ENCODE data around the gene P3H1. TPM values are rescaled to one million over a fixed set of nuclear protein-coding genes. Genes with fewer than 3 reads are reported as not detected.
A peak's percentile ranks its signal among the peaks of the same experiment; 100 is the strongest.

Gene P3H1
- total RNA-seq, 2 donors from 2014 or later = 21.0 to 52.1 TPM

DNA sequence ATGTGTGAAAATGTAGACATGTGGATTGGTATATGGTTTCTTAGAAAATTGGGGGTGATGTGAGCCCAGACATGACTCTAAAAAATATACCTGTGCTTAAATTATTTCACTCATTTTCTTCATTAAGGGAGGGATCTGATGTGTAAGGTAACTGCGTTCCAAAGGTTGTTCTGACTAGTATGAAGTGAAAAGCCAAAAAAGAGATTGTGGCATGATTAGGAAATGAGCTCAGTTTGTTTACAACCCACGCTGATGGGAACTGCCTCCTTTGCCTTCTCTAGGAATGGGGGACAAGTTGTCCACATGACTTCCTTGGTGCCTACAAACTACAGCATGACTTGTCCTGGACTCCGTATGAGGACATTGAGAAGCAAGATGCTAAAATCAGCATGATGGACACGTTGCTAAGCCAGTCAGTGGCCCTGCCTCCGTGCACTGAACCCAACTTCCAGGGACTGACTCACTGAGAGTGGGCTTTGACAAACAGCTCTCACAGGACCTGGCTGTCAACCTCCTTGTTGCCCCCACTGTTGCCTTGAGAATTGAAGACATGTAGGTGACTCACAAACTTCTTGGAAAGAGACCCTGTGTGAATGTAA, 8.2 kb upstream of the P3H1 start:
- Histone ChIP-seq H3K4me1 (replicated peaks) (no peaks in the 10 kb centered on the region), H3K36me3 (peaks cover 7% of the 10 kb centered on the region in 2 donors), H3K27ac (no peak overlapping the region), H3K9me3 (no peaks in the 10 kb centered on the region), H3K27me3 (replicated peaks; ENCODE audit: insufficient read depth) (no peaks in the 10 kb centered on the region), H3K4me3 (no peak overlapping the region)
- TF ChIP-seq, protein P1, sequence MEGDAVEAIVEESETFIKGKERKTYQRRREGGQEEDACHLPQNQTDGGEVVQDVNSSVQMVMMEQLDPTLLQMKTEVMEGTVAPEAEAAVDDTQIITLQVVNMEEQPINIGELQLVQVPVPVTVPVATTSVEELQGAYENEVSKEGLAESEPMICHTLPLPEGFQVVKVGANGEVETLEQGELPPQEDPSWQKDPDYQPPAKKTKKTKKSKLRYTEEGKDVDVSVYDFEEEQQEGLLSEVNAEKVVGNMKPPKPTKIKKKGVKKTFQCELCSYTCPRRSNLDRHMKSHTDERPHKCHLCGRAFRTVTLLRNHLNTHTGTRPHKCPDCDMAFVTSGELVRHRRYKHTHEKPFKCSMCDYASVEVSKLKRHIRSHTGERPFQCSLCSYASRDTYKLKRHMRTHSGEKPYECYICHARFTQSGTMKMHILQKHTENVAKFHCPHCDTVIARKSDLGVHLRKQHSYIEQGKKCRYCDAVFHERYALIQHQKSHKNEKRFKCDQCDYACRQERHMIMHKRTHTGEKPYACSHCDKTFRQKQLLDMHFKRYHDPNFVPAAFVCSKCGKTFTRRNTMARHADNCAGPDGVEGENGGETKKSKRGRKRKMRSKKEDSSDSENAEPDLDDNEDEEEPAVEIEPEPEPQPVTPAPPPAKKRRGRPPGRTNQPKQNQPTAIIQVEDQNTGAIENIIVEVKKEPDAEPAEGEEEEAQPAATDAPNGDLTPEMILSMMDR (IDR thresholded peaks at IDR 0.05) = no peak
- no peak for TF ChIP-seq POLR2A (IDR thresholded peaks at IDR 0.05)
- TF ChIP-seq POLR2AphosphoS5 (IDR thresholded peaks at IDR 0.05) = no peak
- intact Hi-C loops (cut with DNase I) = loop anchor here (5.0 kb wide), 1 partner anchor 297 kb away; no protein-coding TSS in a partner anchor
- DNase-seq (ENCODE audit: low spot score) = no peak
- WGBS = 83% methylated on average over 5 of the region's 5 CpGs

DNA sequence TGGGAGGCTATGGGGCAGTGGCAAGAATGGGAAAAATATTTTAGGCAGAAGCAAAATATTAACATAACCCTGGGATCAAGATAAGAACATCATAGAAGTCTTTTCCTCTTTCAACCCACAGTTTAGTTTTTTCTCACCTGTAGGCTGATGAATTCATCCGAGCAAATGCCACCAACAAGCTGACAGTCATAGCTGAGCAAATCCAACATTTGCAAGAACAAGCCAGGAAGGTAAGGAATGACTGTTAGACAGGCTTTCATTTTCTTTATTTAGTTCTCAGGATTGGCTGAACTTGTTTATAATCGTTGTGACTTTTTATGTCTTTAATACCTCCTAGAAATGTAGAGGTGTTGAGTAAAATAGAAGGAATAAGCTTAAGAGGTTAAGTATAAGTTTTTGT, 6.6 kb upstream of the P3H1 start:
- Histone ChIP-seq H3K9me3 (no peaks in the 10 kb centered on the region), H3K4me1 (replicated peaks) (no peaks in the 10 kb centered on the region), H3K36me3 (peaks cover 7% of the 10 kb centered on the region in 2 donors), H3K27ac (no peak overlapping the region), H3K4me3 (no peak overlapping the region), H3K27me3 (replicated peaks; ENCODE audit: insufficient read depth) (no peaks in the 10 kb centered on the region)
- intact Hi-C loops (cut with DNase I) = no loop called here
- WGBS = 89% methylated on average over 2 of the region's 2 CpGs
- no peak for DNase-seq (ENCODE audit: low spot score)
- TF ChIP-seq POLR2A (IDR thresholded peaks at IDR 0.05) = no peak
- no peak for TF ChIP-seq POLR2AphosphoS5 (IDR thresholded peaks at IDR 0.05)
- TF ChIP-seq, protein P1 (IDR thresholded peaks at IDR 0.05) = no peak

DNA sequence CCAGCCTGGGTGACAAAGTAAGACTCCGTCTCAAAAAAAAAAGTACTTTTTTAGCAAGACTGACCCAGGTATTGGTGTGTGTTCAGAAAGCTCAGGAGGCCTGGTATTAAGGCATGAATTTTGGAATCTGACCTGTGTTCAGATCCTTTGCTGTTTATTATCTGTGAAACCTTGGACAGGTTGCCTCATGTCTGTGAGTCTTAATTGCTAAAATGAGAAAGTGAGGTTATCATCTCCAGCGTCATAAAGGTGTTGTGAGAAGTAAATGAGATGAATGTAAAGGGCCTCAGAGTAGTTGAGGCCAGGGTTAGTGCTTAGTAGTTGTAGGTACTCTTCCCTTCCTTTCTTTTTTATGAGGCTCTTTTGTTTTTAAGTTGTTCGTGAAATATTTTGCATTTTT, 3.0 kb upstream of the P3H1 start:
- DNase-seq (ENCODE audit: low spot score) = no peak
- intact Hi-C loops (cut with DNase I) = loop anchor here (10.0 kb wide), 2 partner anchors 155 to 305 kb away; partner anchors contain the start of gene CCDC30
- H3K9me3 ChIP-seq = no peaks in the 10 kb centered on the region
- WGBS = 88% methylated on average over 3 of the region's 3 CpGs
- H3K4me1 ChIP-seq (replicated peaks) = peaks cover 9% of the 10 kb centered on the region
- no peak overlapping the region for H3K27ac ChIP-seq
- peaks cover 0 to under 1% of the 10 kb centered on the region in 2 donors for H3K36me3 ChIP-seq
- H3K4me3 ChIP-seq = no peak overlapping the region
- H3K27me3 ChIP-seq (replicated peaks; ENCODE audit: insufficient read depth) = no peaks in the 10 kb centered on the region
- no peak for TF ChIP-seq POLR2A (IDR thresholded peaks at IDR 0.05)

DNA sequence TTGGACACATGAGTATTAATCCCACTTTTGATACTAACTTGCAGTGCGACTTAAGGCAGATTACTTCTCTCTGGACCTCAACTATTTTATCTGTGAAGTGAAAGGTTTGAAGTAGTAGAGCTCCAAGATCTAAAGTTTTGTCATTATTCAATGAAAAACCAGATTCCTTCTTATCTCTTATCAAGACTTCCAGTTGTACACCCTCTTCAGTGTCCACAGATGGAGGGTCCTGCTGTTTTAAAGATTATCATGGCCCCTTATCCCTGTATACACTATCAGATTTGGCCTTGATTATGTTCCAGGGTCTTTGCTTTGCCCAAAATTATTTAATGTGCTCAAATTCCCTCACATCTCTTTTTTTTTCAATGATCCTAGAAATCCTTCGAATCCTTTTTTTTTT, 1.3 kb upstream of the P3H1 start:
- intact Hi-C loops (cut with DNase I) = loop anchor here (10.0 kb wide), 2 partner anchors 157 to 303 kb away; partner anchors contain the start of gene CCDC30
- 82% methylated on average over 2 of the region's 2 CpGs for whole genome bisulfite sequencing
- Histone ChIP-seq H3K36me3 (no peaks in the 10 kb centered on the region), H3K4me1 (replicated peaks) (peaks cover 9% of the 10 kb centered on the region), H3K9me3 (no peaks in the 10 kb centered on the region), H3K27ac (no peak overlapping the region), H3K4me3 (peak overlapping the region; percentile 86 to 95), H3K27me3 (replicated peaks; ENCODE audit: insufficient read depth) (no peaks in the 10 kb centered on the region)
- no peak for DNase-seq (ENCODE audit: low spot score)
- TF ChIP-seq, protein P1 (IDR thresholded peaks at IDR 0.05) = no peak
- TF ChIP-seq POLR2A (IDR thresholded peaks at IDR 0.05) (no peak), POLR2AphosphoS5 (IDR thresholded peaks at IDR 0.05) (no peak)

DNA sequence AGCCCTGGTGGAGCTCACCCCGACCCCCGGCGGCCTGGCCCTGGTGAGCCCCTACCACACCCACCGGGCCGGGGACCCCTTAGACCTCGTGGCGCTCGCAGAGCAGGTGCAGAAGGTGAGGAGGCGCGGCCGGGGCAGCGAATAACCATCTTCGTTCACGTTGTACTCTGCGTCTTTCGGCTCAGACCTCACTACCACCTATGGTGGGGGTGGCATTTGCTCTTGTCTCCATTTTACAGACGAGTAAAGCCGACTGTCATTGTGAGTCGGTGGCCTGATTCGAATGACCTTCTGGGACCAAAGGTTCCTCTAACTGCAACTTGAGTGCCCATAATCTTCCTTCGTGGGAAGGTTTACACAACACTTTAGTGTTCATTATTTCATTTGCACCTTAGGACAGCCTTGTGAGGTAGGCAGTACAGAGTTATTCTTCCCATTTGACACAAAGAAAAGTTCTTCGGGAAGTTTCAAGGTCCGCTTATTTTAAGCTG, 727 bp upstream of the P3H1 start:
- peaks cover 9% of the 10 kb centered on the region for H3K4me1 ChIP-seq (replicated peaks)
- H3K36me3 ChIP-seq = no peaks in the 10 kb centered on the region
- peak overlapping the region; percentile 86 to 95 for H3K4me3 ChIP-seq
- under 1% methylated on average over 23 of the region's 23 CpGs for WGBS
- TF ChIP-seq POLR2A (IDR thresholded peaks at IDR 0.05) (no peak), POLR2AphosphoS5 (IDR thresholded peaks at IDR 0.05) (no peak)
- TF ChIP-seq, protein P1 (IDR thresholded peaks at IDR 0.05) = no peak
- H3K9me3 ChIP-seq = no peaks in the 10 kb centered on the region
- no peak for DNase-seq (ENCODE audit: low spot score)
- H3K27me3 ChIP-seq (replicated peaks; ENCODE audit: insufficient read depth) = no peaks in the 10 kb centered on the region
- intact Hi-C loops (cut with DNase I) = loop anchor here (2.0 to 10.0 kb wide), 4 partner anchors 47 to 303 kb away; partner anchors contain the start of genes CCDC30 and YBX1
- peak overlapping the region; percentile 82 to 85 for H3K27ac ChIP-seq

All from prostate gland (tissue), 2 donors.